ENCODE measurements around the gene HOXC11.

The HOXC11 gene

DNA sequence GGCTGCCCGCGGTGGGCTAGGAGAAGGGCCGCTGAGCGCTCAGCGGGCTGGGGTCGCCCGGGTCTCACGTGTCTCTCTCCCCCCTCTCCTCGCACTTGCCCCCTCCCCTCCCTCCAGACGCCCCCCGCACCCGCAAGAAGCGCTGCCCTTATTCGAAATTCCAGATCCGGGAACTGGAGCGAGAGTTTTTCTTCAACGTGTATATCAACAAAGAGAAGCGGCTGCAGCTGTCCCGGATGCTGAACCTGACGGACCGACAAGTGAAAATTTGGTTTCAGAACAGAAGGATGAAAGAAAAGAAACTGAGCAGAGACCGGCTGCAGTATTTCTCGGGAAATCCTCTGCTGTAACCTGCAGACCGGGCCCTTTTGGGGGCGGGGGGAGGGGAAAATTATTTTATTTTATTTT is 2.1 kb downstream of the HOXC11 start:
- no peak overlapping the region for H3K4me3 ChIP-seq (replicated peaks; ENCODE audit: insufficient read depth, low read length)

DNA sequence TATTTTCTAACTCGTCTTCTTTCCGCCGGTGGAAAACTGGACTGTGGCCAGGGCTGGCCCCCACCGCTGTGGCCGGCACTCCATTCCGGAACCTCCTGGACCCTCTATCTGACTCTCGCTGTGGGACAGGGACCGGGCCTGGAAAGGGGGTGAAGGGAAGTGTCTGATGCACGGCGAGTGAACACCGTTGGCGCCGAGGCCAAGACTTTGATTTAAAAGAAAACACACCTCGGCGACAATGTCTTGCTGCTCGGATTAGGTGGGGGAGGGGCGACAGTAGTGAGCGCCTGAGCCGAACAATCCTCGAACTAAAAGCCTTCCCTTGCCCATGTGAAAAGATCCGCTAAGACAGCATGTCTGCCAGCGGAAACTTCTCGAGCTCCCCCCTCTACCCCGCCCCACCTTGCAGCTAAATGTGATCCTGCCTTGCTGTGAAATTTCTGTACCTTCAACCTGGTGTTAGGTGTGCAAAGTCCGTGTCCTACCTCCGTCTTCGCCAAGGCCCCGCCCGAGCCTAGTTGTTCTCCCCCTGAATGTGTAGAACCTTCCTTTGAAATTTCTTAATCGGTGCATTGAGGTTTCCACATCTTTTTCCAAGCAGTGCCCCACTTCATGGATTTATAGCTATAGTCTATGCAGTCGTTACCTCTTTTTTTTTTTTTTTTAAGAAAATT is 2.7 kb downstream of the HOXC11 start:
- Histone ChIP-seq H3K4me3 (replicated peaks; ENCODE audit: insufficient read depth, low read length) (no peak overlapping the region), H3K27ac (replicated peaks) (no peak overlapping the region), H3K27me3 (ENCODE audit: insufficient read depth, poor library complexity, severe bottlenecking) (peaks cover 86% of the 10 kb centered on the region)
- TF ChIP-seq POLR2AphosphoS5 (IDR thresholded peaks at IDR 0.05; ENCODE audit: low read depth) (no peak), SPI1 (IDR thresholded peaks at IDR 0.05; ENCODE audit: borderline replicate concordance, low read depth) (no peak), GABPA (IDR thresholded peaks at IDR 0.05; ENCODE audit: low read depth) (no peak)
- TF ChIP-seq, protein P1, sequence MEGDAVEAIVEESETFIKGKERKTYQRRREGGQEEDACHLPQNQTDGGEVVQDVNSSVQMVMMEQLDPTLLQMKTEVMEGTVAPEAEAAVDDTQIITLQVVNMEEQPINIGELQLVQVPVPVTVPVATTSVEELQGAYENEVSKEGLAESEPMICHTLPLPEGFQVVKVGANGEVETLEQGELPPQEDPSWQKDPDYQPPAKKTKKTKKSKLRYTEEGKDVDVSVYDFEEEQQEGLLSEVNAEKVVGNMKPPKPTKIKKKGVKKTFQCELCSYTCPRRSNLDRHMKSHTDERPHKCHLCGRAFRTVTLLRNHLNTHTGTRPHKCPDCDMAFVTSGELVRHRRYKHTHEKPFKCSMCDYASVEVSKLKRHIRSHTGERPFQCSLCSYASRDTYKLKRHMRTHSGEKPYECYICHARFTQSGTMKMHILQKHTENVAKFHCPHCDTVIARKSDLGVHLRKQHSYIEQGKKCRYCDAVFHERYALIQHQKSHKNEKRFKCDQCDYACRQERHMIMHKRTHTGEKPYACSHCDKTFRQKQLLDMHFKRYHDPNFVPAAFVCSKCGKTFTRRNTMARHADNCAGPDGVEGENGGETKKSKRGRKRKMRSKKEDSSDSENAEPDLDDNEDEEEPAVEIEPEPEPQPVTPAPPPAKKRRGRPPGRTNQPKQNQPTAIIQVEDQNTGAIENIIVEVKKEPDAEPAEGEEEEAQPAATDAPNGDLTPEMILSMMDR (IDR thresholded peaks at IDR 0.05; ENCODE audit: insufficient read depth, low read length) = no peak
- TF ChIP-seq, protein P2, sequence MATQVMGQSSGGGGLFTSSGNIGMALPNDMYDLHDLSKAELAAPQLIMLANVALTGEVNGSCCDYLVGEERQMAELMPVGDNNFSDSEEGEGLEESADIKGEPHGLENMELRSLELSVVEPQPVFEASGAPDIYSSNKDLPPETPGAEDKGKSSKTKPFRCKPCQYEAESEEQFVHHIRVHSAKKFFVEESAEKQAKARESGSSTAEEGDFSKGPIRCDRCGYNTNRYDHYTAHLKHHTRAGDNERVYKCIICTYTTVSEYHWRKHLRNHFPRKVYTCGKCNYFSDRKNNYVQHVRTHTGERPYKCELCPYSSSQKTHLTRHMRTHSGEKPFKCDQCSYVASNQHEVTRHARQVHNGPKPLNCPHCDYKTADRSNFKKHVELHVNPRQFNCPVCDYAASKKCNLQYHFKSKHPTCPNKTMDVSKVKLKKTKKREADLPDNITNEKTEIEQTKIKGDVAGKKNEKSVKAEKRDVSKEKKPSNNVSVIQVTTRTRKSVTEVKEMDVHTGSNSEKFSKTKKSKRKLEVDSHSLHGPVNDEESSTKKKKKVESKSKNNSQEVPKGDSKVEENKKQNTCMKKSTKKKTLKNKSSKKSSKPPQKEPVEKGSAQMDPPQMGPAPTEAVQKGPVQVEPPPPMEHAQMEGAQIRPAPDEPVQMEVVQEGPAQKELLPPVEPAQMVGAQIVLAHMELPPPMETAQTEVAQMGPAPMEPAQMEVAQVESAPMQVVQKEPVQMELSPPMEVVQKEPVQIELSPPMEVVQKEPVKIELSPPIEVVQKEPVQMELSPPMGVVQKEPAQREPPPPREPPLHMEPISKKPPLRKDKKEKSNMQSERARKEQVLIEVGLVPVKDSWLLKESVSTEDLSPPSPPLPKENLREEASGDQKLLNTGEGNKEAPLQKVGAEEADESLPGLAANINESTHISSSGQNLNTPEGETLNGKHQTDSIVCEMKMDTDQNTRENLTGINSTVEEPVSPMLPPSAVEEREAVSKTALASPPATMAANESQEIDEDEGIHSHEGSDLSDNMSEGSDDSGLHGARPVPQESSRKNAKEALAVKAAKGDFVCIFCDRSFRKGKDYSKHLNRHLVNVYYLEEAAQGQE (IDR thresholded peaks at IDR 0.05; ENCODE audit: insufficient replicate concordance, low read depth) = no peak
- DNase-seq (ENCODE audit: low read depth in 1 of 2, low spot score in 1 of 2) = no peak

More for the DNA sequence above, 2.1 kb downstream of the HOXC11 start:
- Histone ChIP-seq H3K27me3 (ENCODE audit: insufficient read depth, poor library complexity, severe bottlenecking) (peaks cover 87% of the 10 kb centered on the region), H3K27ac (replicated peaks) (no peak overlapping the region)
- no peak for TF ChIP-seq SPI1 (IDR thresholded peaks at IDR 0.05; ENCODE audit: borderline replicate concordance, low read depth)
- TF ChIP-seq, protein P1 (IDR thresholded peaks at IDR 0.05; ENCODE audit: insufficient read depth, low read length) = no peak
- no peak for TF ChIP-seq GABPA (IDR thresholded peaks at IDR 0.05; ENCODE audit: low read depth)
- TF ChIP-seq, protein P2 (IDR thresholded peaks at IDR 0.05; ENCODE audit: insufficient replicate concordance, low read depth) = no peak
- no peak for TF ChIP-seq POLR2AphosphoS5 (IDR thresholded peaks at IDR 0.05; ENCODE audit: low read depth)
- DNase-seq (ENCODE audit: low read depth in 1 of 2, low spot score in 1 of 2) = no peak

DNA sequence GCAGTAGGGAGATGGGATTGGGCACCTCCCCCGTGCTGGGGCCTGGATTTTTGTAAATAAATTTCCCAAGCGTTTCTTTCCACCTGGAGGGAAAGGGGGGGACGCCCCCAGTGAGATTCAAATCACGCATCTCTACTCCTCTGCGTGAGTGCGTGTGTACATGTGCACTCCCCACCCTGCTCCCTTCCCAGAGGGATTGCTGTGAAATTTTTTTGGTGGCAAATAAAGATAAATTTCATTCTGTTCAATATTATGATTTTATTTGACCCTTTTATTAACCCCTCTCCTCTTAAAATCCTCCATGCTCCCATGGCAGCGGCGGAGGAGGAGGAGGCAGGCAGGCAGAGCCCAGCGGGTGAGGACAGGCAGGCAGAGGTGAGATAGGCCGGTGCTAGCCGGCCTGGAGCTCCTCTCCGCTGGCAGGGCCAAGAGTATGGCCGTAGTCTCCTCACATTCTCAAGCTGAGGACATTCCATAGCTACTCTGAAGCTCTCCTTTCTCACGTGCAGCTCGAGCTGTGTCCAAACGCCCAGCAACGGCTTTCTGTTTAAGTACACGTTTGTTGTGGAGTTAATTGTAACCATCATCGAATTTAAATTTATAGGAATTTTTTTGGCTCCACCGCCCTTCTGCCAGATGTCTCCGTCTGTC is 3.4 kb downstream of the HOXC11 start:
- Histone ChIP-seq H3K27ac (replicated peaks) (no peak overlapping the region), H3K4me3 (replicated peaks; ENCODE audit: insufficient read depth, low read length) (no peak overlapping the region), H3K27me3 (ENCODE audit: insufficient read depth, poor library complexity, severe bottlenecking) (peaks cover 81% of the 10 kb centered on the region)
- no peak for DNase-seq (ENCODE audit: low read depth in 1 of 2, low spot score in 1 of 2)
- TF ChIP-seq POLR2AphosphoS5 (IDR thresholded peaks at IDR 0.05; ENCODE audit: low read depth) (no peak), SPI1 (IDR thresholded peaks at IDR 0.05; ENCODE audit: borderline replicate concordance, low read depth) (no peak), GABPA (IDR thresholded peaks at IDR 0.05; ENCODE audit: low read depth) (no peak)
- TF ChIP-seq, protein P1 (IDR thresholded peaks at IDR 0.05; ENCODE audit: insufficient read depth, low read length) = no peak
- TF ChIP-seq, protein P2 (IDR thresholded peaks at IDR 0.05; ENCODE audit: insufficient replicate concordance, low read depth) = no peak
